HFFc6 (cell line): Measurements from ENCODE around the gene ERGIC3. TPM values are rescaled to one million over a fixed set of nuclear protein-coding genes. Genes with fewer than 3 reads are reported as not detected.
A peak's percentile ranks its signal among the peaks of the same experiment; 100 is the strongest.

Experiments
- DNase-seq: peaks from one replicate; pipeline ENCODE4 v3.0.0-alpha.2; 2018
- H3K27ac Mint-ChIP-seq: 2 replicates; pipeline ENCODE4 v1.8.0; 2020; ENCODE audit warnings: mild to moderate bottlenecking, mixed read lengths
- H3K27me3 Mint-ChIP-seq: 2 replicates; pipeline ENCODE4 v1.8.0; 2021; ENCODE audit warnings: mild to moderate bottlenecking, moderate library complexity, mixed read lengths; ENCODE audit not compliant: insufficient read depth
- H3K36me3 Mint-ChIP-seq: 2 replicates; pipeline ENCODE4 v1.8.0; 2021; ENCODE audit warnings: low read depth, mixed read lengths
- H3K4me1 Mint-ChIP-seq: 2 replicates; pipeline ENCODE4 v1.8.0; 2020; ENCODE audit warnings: low read depth, mixed read lengths
- H3K4me3 Mint-ChIP-seq: 2 replicates; pipeline ENCODE4 v1.8.0; 2020; ENCODE audit warnings: mild to moderate bottlenecking, moderate library complexity, mixed read lengths
- H3K9me3 Mint-ChIP-seq: 2 replicates; pipeline ENCODE4 v1.8.0; 2020; ENCODE audit warnings: mild to moderate bottlenecking, mixed read lengths
- CTCF ChIP-seq: fragments of 200-600 bp; sonication (generic); IDR thresholded peaks from 2 replicates; pipeline ENCODE4 v1.5.0; 2021; ENCODE audit warnings: antibody characterized with exemption, mild to moderate bottlenecking
- total RNA-seq, 6 experiments: library from RNA; stranded (reverse); fragmentation: NEBNext Ultra II Directional; extraction: Animal tissue kit (Norgen Biotek cat#: 25700); gene quantifications; 2 replicates in 1 of 6; 3 replicates in 5 of 6; pipeline ENCODE4 v1.2.3, GENCODE V29; 2021

Gene ERGIC3
- total RNA-seq, 6 experiments from 2014 or later = 231 to 275 (median 239) TPM

GRCh38 chr20:35506179-35506578, 35.7 kb upstream of the ERGIC3 start:
- Mint-ChIP-seq H3K27me3 (peaks cover 5% of the 10 kb centered on the region), H3K4me3 (no peak overlapping the region), H3K36me3 (peaks cover 31% of the 10 kb centered on the region), H3K9me3 (no peaks in the 10 kb centered on the region), H3K4me1 (peaks cover 23% of the 10 kb centered on the region), H3K27ac (peak overlapping the region; percentile 64; the same call in 1 of the 2 replicates)
- DNase-seq = no peak
- TF ChIP-seq CTCF = no peak

GRCh38 chr20:35506872-35507638, 34.8 kb upstream of the ERGIC3 start:
- H3K4me3 Mint-ChIP-seq = no peak overlapping the region
- H3K4me1 Mint-ChIP-seq = peaks cover 23% of the 10 kb centered on the region
- peak; percentile 60 for DNase-seq
- H3K27ac Mint-ChIP-seq = peak overlapping the region; percentile 64
- TF ChIP-seq CTCF = no peak
- H3K36me3 Mint-ChIP-seq = peaks cover 35% of the 10 kb centered on the region
- peaks cover 5% of the 10 kb centered on the region for H3K27me3 Mint-ChIP-seq
- no peaks in the 10 kb centered on the region for H3K9me3 Mint-ChIP-seq

GRCh38 chr20:35508493-35509218, 33.2 kb upstream of the ERGIC3 start:
- TF ChIP-seq CTCF = no peak
- Mint-ChIP-seq H3K27me3 (no peaks in the 10 kb centered on the region; the same call in 1 of the 2 replicates), H3K36me3 (peaks cover 22% of the 10 kb centered on the region), H3K4me1 (peaks cover 23% of the 10 kb centered on the region), H3K9me3 (no peaks in the 10 kb centered on the region), H3K4me3 (no peak overlapping the region), H3K27ac (no peak overlapping the region; the same call in 1 of the 2 replicates)
- DNase-seq = no peak

GRCh38 chr20:35510951-35511735, 30.7 kb upstream of the ERGIC3 start:
- no peak for TF ChIP-seq CTCF
- no peaks in the 10 kb centered on the region for H3K27me3 Mint-ChIP-seq
- DNase-seq = no peak
- no peak overlapping the region for H3K4me3 Mint-ChIP-seq
- peaks cover 9% of the 10 kb centered on the region for H3K36me3 Mint-ChIP-seq
- H3K27ac Mint-ChIP-seq = no peak overlapping the region
- H3K9me3 Mint-ChIP-seq = no peaks in the 10 kb centered on the region
- H3K4me1 Mint-ChIP-seq = peaks cover 24% of the 10 kb centered on the region

GRCh38 chr20:35511814-35512420, 30.0 kb upstream of the ERGIC3 start:
- DNase-seq = peak; percentile 42
- Mint-ChIP-seq H3K4me1 (peaks cover 24% of the 10 kb centered on the region), H3K36me3 (peaks cover 9% of the 10 kb centered on the region), H3K27ac (no peak overlapping the region), H3K9me3 (no peaks in the 10 kb centered on the region), H3K4me3 (no peak overlapping the region), H3K27me3 (no peaks in the 10 kb centered on the region)
- peak; percentile 78 for TF ChIP-seq CTCF
